Breast epithelium (tissue), 3 donors: ENCODE measurements around the gene CMSS1.

Source experiments
- POLR2A ChIP-seq: fragments of 450-650 bp; IDR thresholded peaks from one replicate; pipeline ENCODE4 v1.6.1; 2016; ENCODE audit warnings: antibody characterized with exemption, mild to moderate bottlenecking, moderate library complexity
- TF ChIP-seq, protein P1 (sequence below), 3 donors: fragments of 450-650 bp; IDR thresholded peaks; one replicate each; pipeline ENCODE4 v1.5.1; 2016 to 2017; ENCODE audit warnings: antibody characterized with exemption in 3 of 3, mild to moderate bottlenecking in 3 of 3, moderate library complexity in 3 of 3

DNA sequence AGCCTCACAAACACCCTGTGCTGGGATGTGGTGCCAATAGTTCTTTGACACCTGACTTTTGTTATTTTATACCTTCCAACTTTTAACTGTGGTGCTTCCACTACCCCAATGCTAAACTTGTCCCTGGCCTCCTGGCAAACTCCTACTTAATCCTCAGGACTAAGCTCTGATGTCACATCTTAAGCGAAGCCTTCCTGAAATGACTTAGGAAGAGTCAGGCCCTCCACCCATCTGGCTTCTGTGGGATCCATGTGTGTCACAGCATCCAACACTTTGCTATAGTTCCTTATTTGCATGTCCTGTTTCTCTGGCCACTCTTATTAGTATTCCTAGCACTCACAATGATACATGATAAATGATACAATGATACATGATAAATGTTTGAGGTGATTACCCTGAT lies 163.5 kb downstream of the CMSS1 start:
- TF ChIP-seq, protein P1, sequence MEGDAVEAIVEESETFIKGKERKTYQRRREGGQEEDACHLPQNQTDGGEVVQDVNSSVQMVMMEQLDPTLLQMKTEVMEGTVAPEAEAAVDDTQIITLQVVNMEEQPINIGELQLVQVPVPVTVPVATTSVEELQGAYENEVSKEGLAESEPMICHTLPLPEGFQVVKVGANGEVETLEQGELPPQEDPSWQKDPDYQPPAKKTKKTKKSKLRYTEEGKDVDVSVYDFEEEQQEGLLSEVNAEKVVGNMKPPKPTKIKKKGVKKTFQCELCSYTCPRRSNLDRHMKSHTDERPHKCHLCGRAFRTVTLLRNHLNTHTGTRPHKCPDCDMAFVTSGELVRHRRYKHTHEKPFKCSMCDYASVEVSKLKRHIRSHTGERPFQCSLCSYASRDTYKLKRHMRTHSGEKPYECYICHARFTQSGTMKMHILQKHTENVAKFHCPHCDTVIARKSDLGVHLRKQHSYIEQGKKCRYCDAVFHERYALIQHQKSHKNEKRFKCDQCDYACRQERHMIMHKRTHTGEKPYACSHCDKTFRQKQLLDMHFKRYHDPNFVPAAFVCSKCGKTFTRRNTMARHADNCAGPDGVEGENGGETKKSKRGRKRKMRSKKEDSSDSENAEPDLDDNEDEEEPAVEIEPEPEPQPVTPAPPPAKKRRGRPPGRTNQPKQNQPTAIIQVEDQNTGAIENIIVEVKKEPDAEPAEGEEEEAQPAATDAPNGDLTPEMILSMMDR (IDR thresholded peaks at IDR 0.05), result no peak
- no peak for TF ChIP-seq POLR2A
